B cell (primary cell): Measurements from ENCODE around the gene HCN2. TPM values are rescaled to one million over a fixed set of nuclear protein-coding genes. Genes with fewer than 3 reads are reported as not detected.
A peak's percentile ranks its signal among the peaks of the same experiment; 100 is the strongest.

Experiments used
- ATAC-seq: fragments of 200-7000 bp; cut with Tn5 transposase; one replicate; pipeline ENCODE4 v1.10.0; 2021; ENCODE audit warnings: low read depth, mild to moderate bottlenecking, moderate number of reproducible peaks, moderate library complexity
- CTCF ChIA-PET: fragments of 350-600 bp; sonication (Branson Sonifier 250); formaldehyde crosslinking; loops from one replicate; lab custom pipeline; 2021; ENCODE audit warnings: antibody characterized with exemption, inconsistent platforms; lab: Charles Lee
- POLR2A ChIA-PET: fragments of 350-600 bp; sonication (Branson Sonifier 250); formaldehyde crosslinking; loops from one replicate; lab custom pipeline; 2021; ENCODE audit warnings: antibody characterized with exemption; lab: Charles Lee
- DNase-seq: peaks from one replicate; pipeline ENCODE4 v3.0.0; 2013
- H2AFZ ChIP-seq: 2 replicates; pipeline ENCODE4 v1.6.1; 2012; ENCODE audit warnings: mild to moderate bottlenecking, low read depth, low read length; ENCODE audit not compliant: insufficient read depth, poor library complexity, severe bottlenecking
- H3K27ac ChIP-seq, 2 donors: 1 replicate in 1 of 2; 2 replicates in 1 of 2; pipeline ENCODE4 v1.5.1; 2012 to 2013; ENCODE audit warnings: low read length in 2 of 2, mild to moderate bottlenecking in 2 of 2, moderate library complexity in 1 of 2
- H3K27me3 ChIP-seq, 4 experiments: fragments of 200-600 bp in 1 of 4; sonication (generic) in 1 of 4; replicated peaks in 1 of 4; 1 replicate in 2 of 4; 2 replicates in 2 of 4; pipeline versions ENCODE4 v1.6.1 to v1.7.0; 2013 to 2016; ENCODE audit warnings: low read length in 3 of 4, mild to moderate bottlenecking in 2 of 4, mixed read lengths in 1 of 4, moderate library complexity in 1 of 4; ENCODE audit not compliant: insufficient read depth in 4 of 4, control insufficient read depth in 3 of 4; ENCODE audit errors: control extremely low read depth in 1 of 4
- H3K36me3 ChIP-seq, 2 experiments: replicated peaks in 1 of 2; 1 replicate in 1 of 2; 2 replicates in 1 of 2; pipeline versions ENCODE4 v1.6.1 to v1.7.1; 2013; ENCODE audit warnings: low read length in 1 of 2; ENCODE audit not compliant: insufficient read depth in 2 of 2, control insufficient read depth in 1 of 2; ENCODE audit errors: control extremely low read depth in 1 of 2, extremely low read depth in 1 of 2
- H3K4me1 ChIP-seq, 2 donors: fragments of 200-600 bp in 1 of 2; sonication (generic) in 1 of 2; 1 replicate in 1 of 2; 2 replicates in 1 of 2; pipeline versions ENCODE4 v1.5.1 to v1.6.1; 2013 to 2017; ENCODE audit warnings: low read length in 2 of 2; ENCODE audit not compliant: control insufficient read depth in 2 of 2, insufficient read depth in 2 of 2
- H3K4me2 ChIP-seq: replicated peaks from 2 replicates; pipeline ENCODE3; 2012; ENCODE audit warnings: mild to moderate bottlenecking, low read depth, low read length; ENCODE audit not compliant: poor library complexity, severe bottlenecking
- H3K4me3 ChIP-seq, 5 experiments: fragments of 200-600 bp in 1 of 5; sonication (generic) in 1 of 5; 1 replicate in 3 of 5; 2 replicates in 2 of 5; pipeline versions ENCODE4 v1.5.1 to v1.7.0; 2011 to 2016; ENCODE audit warnings: low read length in 4 of 5, mild to moderate bottlenecking in 4 of 5, low read depth in 2 of 5, control low read depth in 1 of 5, moderate library complexity in 1 of 5; ENCODE audit not compliant: insufficient read depth in 1 of 5; ENCODE audit errors: control extremely low read depth in 1 of 5, extremely low read depth in 1 of 5
- H3K79me2 ChIP-seq: fragments of 200-600 bp; sonication (generic); one replicate; pipeline ENCODE4 v1.6.0; 2016; ENCODE audit warnings: low read length; ENCODE audit not compliant: control insufficient read depth, insufficient read depth
- H3K9ac ChIP-seq: fragments of 200-600 bp; sonication (generic); 2 replicates; pipeline ENCODE4 v1.6.1; 2017; ENCODE audit warnings: mild to moderate bottlenecking, low read length, moderate library complexity
- H3K9me3 ChIP-seq, 3 donors: one replicate each; pipeline versions ENCODE4 v1.6.1 to v1.7.1; 2013; ENCODE audit warnings: low read length in 2 of 3; ENCODE audit not compliant: control insufficient read depth in 2 of 3, insufficient read depth in 1 of 3; ENCODE audit errors: control extremely low read depth in 1 of 3
- H4K20me1 ChIP-seq: 2 replicates; pipeline ENCODE4 v1.6.0; 2012; ENCODE audit warnings: mild to moderate bottlenecking, low read length; ENCODE audit not compliant: insufficient read depth, control insufficient read depth, poor library complexity, severe bottlenecking
- H3K27ac Mint-ChIP-seq: one replicate; pipeline ENCODE4 v1.8.0; 2021; ENCODE audit warnings: mixed read lengths
- H3K27me3 Mint-ChIP-seq: one replicate; pipeline ENCODE4 v1.8.0; 2021; ENCODE audit warnings: mixed read lengths
- H3K4me1 Mint-ChIP-seq: one replicate; pipeline ENCODE4 v1.8.0; 2021; ENCODE audit warnings: mixed read lengths
- H3K4me3 Mint-ChIP-seq: one replicate; pipeline ENCODE4 v1.8.0; 2021; ENCODE audit warnings: mixed read lengths
- H3K9me3 Mint-ChIP-seq: one replicate; pipeline ENCODE4 v1.8.0; 2022; ENCODE audit warnings: mixed read lengths; ENCODE audit not compliant: insufficient read depth
- CTCF ChIP-seq: fragments of 200-600 bp; IDR thresholded peaks from one replicate; pipeline ENCODE4 v1.8.0; 2022; ENCODE audit warnings: antibody characterized with exemption, mild to moderate bottlenecking
- EZH2 ChIP-seq: IDR thresholded peaks from 2 replicates; pipeline ENCODE4 v1.6.1; 2012; ENCODE audit warnings: borderline replicate concordance, low read depth, mild to moderate bottlenecking, moderate library complexity, low read length; ENCODE audit not compliant: insufficient read depth, poor library complexity, severe bottlenecking
- WGBS: methylation state at CpG from one replicate; pipeline ENCODE4 v1.1.5; 2013; ENCODE audit warnings: missing lambda C conversion rate; ENCODE audit not compliant: insufficient coverage; 5-methylcytosine and 5-hydroxymethylcytosine counted together
- intact Hi-C: fragments of 100-400 bp; cut with micrococcal nuclease; formaldehyde crosslinking; loops from one replicate; pipeline ENCODE4 v1.10.0; 2022
- polyA minus RNA-seq: library from RNA; depleted of rRNA, polyadenylated mRNA; stranded (reverse); fragments of >200 nt; gene quantifications from 2 replicates; pipeline ENCODE4 v1.2.3, GENCODE V29; 2012
- polyA plus RNA-seq: library from polyadenylated mRNA; depleted of rRNA; stranded (reverse); fragments of >200 nt; gene quantifications from 2 replicates; pipeline ENCODE4 v1.2.3, GENCODE V29; 2012
- total RNA-seq, 2 donors: library from RNA; stranded (reverse); fragments of 120-200 nt in 1 of 2; gene quantifications; 1 replicate in 1 of 2; 2 replicates in 1 of 2; pipeline versions ENCODE4 v1.2.3 to v1.2.4, GENCODE V29; 2013 to 2022

Gene HCN2
- total RNA-seq (0.57 and 0.61 TPM in 2 replicates), polyA plus RNA-seq (0.25 and 0.27 TPM in 2 replicates), polyA minus RNA-seq (0.50 and 0.86 TPM in 2 replicates)
- 0.21 TPM for total RNA-seq (2013)

DNA sequence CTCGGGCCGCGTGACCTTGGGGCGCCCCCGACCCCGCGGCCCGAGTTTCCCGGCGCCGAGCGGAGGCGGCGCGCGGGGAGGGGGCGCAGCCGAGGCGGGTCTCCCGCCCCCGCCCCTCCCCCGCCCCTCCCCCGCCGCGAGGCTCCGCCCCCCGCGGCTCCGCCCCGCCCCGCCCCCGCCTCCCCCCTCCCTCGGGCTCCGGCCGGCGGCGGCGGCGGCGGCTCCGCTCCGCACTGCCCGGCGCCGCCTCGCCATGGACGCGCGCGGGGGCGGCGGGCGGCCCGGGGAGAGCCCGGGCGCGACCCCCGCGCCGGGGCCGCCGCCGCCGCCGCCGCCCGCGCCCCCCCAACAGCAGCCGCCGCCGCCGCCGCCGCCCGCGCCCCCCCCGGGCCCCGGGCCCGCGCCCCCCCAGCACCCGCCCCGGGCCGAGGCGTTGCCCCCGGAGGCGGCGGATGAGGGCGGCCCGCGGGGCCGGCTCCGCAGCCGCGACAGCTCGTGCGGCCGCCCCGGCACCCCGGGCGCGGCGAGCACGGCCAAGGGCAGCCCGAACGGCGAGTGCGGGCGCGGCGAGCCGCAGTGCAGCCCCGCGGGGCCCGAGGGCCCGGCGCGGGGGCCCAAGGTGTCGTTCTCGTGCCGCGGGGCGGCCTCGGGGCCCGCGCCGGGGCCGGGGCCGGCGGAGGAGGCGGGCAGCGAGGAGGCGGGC, at the start of gene HCN2:
Gene HCN2 (plus strand): TSS at position 189 of the 703 bp plus-strand sequence. CDS start 65 bp downstream, at position 254.
- peak within 1 kb of the TSS; percentile 57 for H3K4me3 Mint-ChIP-seq
- ChIA-PET CTCF (no interaction called here), POLR2A (no interaction called here)
- TF ChIP-seq CTCF: no peak
- H4K20me1 ChIP-seq: no peaks in the 10 kb centered on the region
- H3K4me3 ChIP-seq: peak within 1 kb of the TSS in 1 of 5 experiments; percentile 9
- H3K27ac Mint-ChIP-seq: no peak within 1 kb of the TSS
- no peaks in the 10 kb centered on the region for H3K36me3 ChIP-seq
- peaks cover 17% of the 10 kb centered on the region in 2 donors for H3K4me1 ChIP-seq
- peaks cover 0 to 14% (median 0%) of the 10 kb centered on the region in 3 donors for H3K9me3 ChIP-seq
- H3K9me3 Mint-ChIP-seq: no peaks in the 10 kb centered on the region
- WGBS: 2% methylated on average over 96 of the region's 132 CpGs
- intact Hi-C loops: loop anchor here (2.0 kb wide), 1 partner anchor 17 kb away; the partner anchor contains the start of gene BSG
- peaks cover 15% of the 10 kb centered on the region for H3K4me1 Mint-ChIP-seq
- peak within 1 kb of the TSS; percentile 66 for H3K4me2 ChIP-seq
- DNase-seq (no peak), ATAC-seq (peak; percentile 12)
- no peak within 1 kb of the TSS for H2AFZ ChIP-seq
- no peak within 1 kb of the TSS for H3K27ac ChIP-seq
- peaks cover 21% of the 10 kb centered on the region for H3K27me3 Mint-ChIP-seq
- H3K27me3 ChIP-seq: peaks cover 0 to 52% (median 21%) of the 10 kb centered on the region in 4 experiments
- no peaks in the 10 kb centered on the region for H3K79me2 ChIP-seq
- no peak within 1 kb of the TSS for H3K9ac ChIP-seq

GRCh38 chr19:540867-541637, 48.6 kb upstream of the HCN2 start:
- no peak for ATAC-seq
- H3K9me3 Mint-ChIP-seq: no peaks in the 10 kb centered on the region
- H3K4me3 Mint-ChIP-seq: no peak overlapping the region
- peaks cover 6% of the 10 kb centered on the region for H3K79me2 ChIP-seq
- no peak overlapping the region for H3K4me2 ChIP-seq
- peaks cover 25% of the 10 kb centered on the region for H4K20me1 ChIP-seq
- no peak for DNase-seq
- peaks cover 0 to 21% of the 10 kb centered on the region in 2 experiments for H3K36me3 ChIP-seq
- no peak overlapping the region for H2AFZ ChIP-seq
- WGBS: 95% methylated on average over 50 of the region's 51 CpGs
- H3K9ac ChIP-seq: no peak overlapping the region
- TF ChIP-seq EZH2: no peak
- no peak for TF ChIP-seq CTCF
- ChIA-PET POLR2A (no interaction called here), CTCF (no interaction called here)
- intact Hi-C loops: no loop called here
- H3K9me3 ChIP-seq: no peaks in the 10 kb centered on the region
- H3K4me3 ChIP-seq: no peak overlapping the region
- no peaks in the 10 kb centered on the region for H3K4me1 Mint-ChIP-seq
- no peak overlapping the region for H3K27ac Mint-ChIP-seq
- H3K4me1 ChIP-seq: no peaks in the 10 kb centered on the region
- no peaks in the 10 kb centered on the region for H3K27me3 Mint-ChIP-seq
- H3K27me3 ChIP-seq: no peaks in the 10 kb centered on the region
- no peak overlapping the region for H3K27ac ChIP-seq
